Trophoblast cell (in vitro differentiated cells and primary cell): Measurements from ENCODE around the gene DAB1.

Experiments
- DNase-seq, 2 donors: peaks; one replicate each; pipeline ENCODE4 v3.0.0-alpha.2; 2016
- H2AFZ ChIP-seq: 2 replicates; pipeline ENCODE4 v1.6.1; 2013; ENCODE audit warnings: low read length, moderate library complexity, mild to moderate bottlenecking; ENCODE audit not compliant: insufficient read depth, poor library complexity
- H2AK5ac ChIP-seq: 2 replicates; pipeline ENCODE4 v1.6.1; 2013; ENCODE audit warnings: mild to moderate bottlenecking, low read length
- H2BK120ac ChIP-seq: 2 replicates; pipeline ENCODE4 v1.6.1; 2013; ENCODE audit warnings: low read length, mild to moderate bottlenecking, moderate library complexity; ENCODE audit not compliant: insufficient read depth, poor library complexity
- H2BK12ac ChIP-seq: 2 replicates; pipeline ENCODE4 v1.6.1; 2013; ENCODE audit warnings: mild to moderate bottlenecking, low read length, moderate library complexity
- H2BK5ac ChIP-seq: 2 replicates; pipeline ENCODE4 v1.6.1; 2013; ENCODE audit warnings: low read length, low read depth, moderate library complexity, mild to moderate bottlenecking; ENCODE audit not compliant: poor library complexity
- H3K14ac ChIP-seq: 2 replicates; pipeline ENCODE4 v1.6.1; 2013; ENCODE audit warnings: mild to moderate bottlenecking, low read length
- H3K18ac ChIP-seq: 2 replicates; pipeline ENCODE4 v1.6.1; 2013; ENCODE audit warnings: mild to moderate bottlenecking, low read length
- H3K23ac ChIP-seq: 2 replicates; pipeline ENCODE4 v1.6.1; 2013; ENCODE audit warnings: low read length
- H3K27ac ChIP-seq: 2 replicates; pipeline ENCODE4 v1.5.1; 2013; ENCODE audit warnings: low read depth, mild to moderate bottlenecking, inconsistent platforms, low read length, moderate library complexity
- H3K27me3 ChIP-seq: 2 replicates; pipeline ENCODE4 v1.6.1; 2013; ENCODE audit warnings: inconsistent platforms, mild to moderate bottlenecking, low read length, moderate library complexity; ENCODE audit not compliant: insufficient read depth
- H3K36me3 ChIP-seq, 2 experiments: 1 replicate in 1 of 2; 2 replicates in 1 of 2; pipeline ENCODE4 v1.6.1; 2013; ENCODE audit warnings: low read length in 2 of 2, mild to moderate bottlenecking in 2 of 2, moderate library complexity in 1 of 2; ENCODE audit not compliant: insufficient read depth in 2 of 2, control insufficient read depth in 1 of 2
- H3K4ac ChIP-seq: 2 replicates; pipeline ENCODE4 v1.6.1; 2013; ENCODE audit warnings: low read depth, mild to moderate bottlenecking, low read length, moderate library complexity
- H3K4me1 ChIP-seq, 2 experiments: 1 replicate in 1 of 2; 2 replicates in 1 of 2; pipeline ENCODE4 v1.6.1; 2013; ENCODE audit warnings: low read length in 2 of 2, mild to moderate bottlenecking in 2 of 2, moderate library complexity in 1 of 2; ENCODE audit not compliant: insufficient read depth in 2 of 2, control insufficient read depth in 1 of 2
- H3K4me2 ChIP-seq: 2 replicates; pipeline ENCODE4 v1.6.1; 2013; ENCODE audit warnings: inconsistent platforms, mild to moderate bottlenecking, low read length, moderate library complexity
- H3K4me3 ChIP-seq: 2 replicates; pipeline ENCODE4 v1.5.1; 2013; ENCODE audit warnings: mild to moderate bottlenecking, low read depth, low read length, inconsistent platforms
- H3K79me1 ChIP-seq: one replicate; pipeline ENCODE4 v1.6.1; 2013; ENCODE audit warnings: low read length
- H3K79me2 ChIP-seq: 2 replicates; pipeline ENCODE4 v1.6.1; 2013; ENCODE audit warnings: low read length, mild to moderate bottlenecking; ENCODE audit not compliant: control insufficient read depth, insufficient read depth, poor library complexity
- H3K9ac ChIP-seq: 2 replicates; pipeline ENCODE4 v1.6.1; 2013; ENCODE audit warnings: mild to moderate bottlenecking, low read length
- H3K9me3 ChIP-seq: 2 replicates; pipeline ENCODE4 v1.6.1; 2013; ENCODE audit warnings: low read depth, mild to moderate bottlenecking, control low read depth, inconsistent platforms, low read length; ENCODE audit not compliant: insufficient read depth
- H4K12ac ChIP-seq: 2 replicates; pipeline ENCODE4 v1.6.1; 2013; ENCODE audit warnings: low read depth, mild to moderate bottlenecking, low read length, moderate library complexity
- H4K8ac ChIP-seq: 2 replicates; pipeline ENCODE4 v1.6.1; 2013; ENCODE audit warnings: low read depth, mild to moderate bottlenecking, low read length, moderate library complexity
- H4K91ac ChIP-seq: one replicate; pipeline ENCODE4 v1.6.1; 2013; ENCODE audit warnings: low read depth, mild to moderate bottlenecking, low read length, moderate library complexity
- WGBS: extraction: QIAGEN DNeasy Blood & Tissue Kit; methylation state at CpG from one replicate; pipeline ENCODE4 v1.1.7; 2013; ENCODE audit warnings: missing lambda C conversion rate; ENCODE audit not compliant: insufficient read length, insufficient coverage; ENCODE audit errors: extremely low coverage; 5-methylcytosine and 5-hydroxymethylcytosine counted together

The DAB1 gene

DNA sequence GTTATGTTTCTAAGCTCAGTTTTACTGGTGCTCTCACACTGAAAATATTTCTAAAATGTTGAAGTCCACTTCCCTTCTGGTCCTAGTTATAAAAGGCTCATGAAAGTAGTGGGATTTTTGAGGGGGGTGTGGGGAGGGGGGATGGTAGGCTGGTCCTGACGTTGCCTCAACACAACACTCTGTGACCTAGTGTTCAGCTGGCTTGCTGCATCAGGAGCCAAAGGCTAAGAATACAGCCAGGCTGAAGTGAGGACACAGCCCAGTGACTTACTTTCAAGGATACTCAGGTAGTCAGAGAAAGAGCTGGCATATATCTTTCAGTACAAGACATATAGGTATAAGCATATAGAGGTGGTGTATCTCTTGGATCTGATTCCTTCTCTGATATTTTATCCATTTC, 306.1 kb downstream of the DAB1 start:
- H3K9ac ChIP-seq = no peak overlapping the region
- no peak overlapping the region for H2BK5ac ChIP-seq
- H2AK5ac ChIP-seq = no peak overlapping the region
- no peak overlapping the region for H3K4ac ChIP-seq
- H4K8ac ChIP-seq = no peak overlapping the region
- H3K14ac ChIP-seq = no peak overlapping the region
- H3K4me2 ChIP-seq = no peak overlapping the region
- H3K79me1 ChIP-seq = no peaks in the 10 kb centered on the region
- no peak overlapping the region for H3K4me3 ChIP-seq
- no peak overlapping the region for H2BK12ac ChIP-seq
- H3K9me3 ChIP-seq = no peaks in the 10 kb centered on the region
- no peaks in the 10 kb centered on the region for H3K4me1 ChIP-seq
- H3K18ac ChIP-seq = no peak overlapping the region
- H3K36me3 ChIP-seq = no peaks in the 10 kb centered on the region
- WGBS = no CpG with 5 or more reads among the region's 1 CpG
- DNase-seq = no peak
- H4K91ac ChIP-seq = no peak overlapping the region
- no peaks in the 10 kb centered on the region for H3K27me3 ChIP-seq
- no peak overlapping the region for H3K23ac ChIP-seq
- no peak overlapping the region for H2BK120ac ChIP-seq
- no peaks in the 10 kb centered on the region for H3K79me2 ChIP-seq
- H4K12ac ChIP-seq = no peak overlapping the region
- no peak overlapping the region for H3K27ac ChIP-seq
- no peak overlapping the region for H2AFZ ChIP-seq

DNA sequence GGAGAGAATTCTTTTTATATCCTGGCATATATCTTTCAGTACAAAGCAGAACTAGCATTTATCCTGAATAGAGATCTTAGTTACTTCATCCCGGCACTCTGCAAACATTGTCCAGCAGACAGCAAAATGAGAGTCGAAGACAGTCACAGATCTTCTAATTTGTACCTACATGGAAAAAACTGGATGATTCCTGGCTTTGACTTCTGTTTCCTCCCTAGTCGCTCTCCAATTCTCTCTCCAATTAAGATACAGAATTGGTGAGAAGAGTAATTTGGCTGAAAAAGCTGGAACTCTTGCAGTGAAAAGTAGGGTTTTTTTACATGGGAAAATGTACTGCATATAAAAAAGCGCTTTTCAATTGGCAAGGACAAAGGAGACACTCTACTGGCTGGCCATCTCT, 307.0 kb downstream of the DAB1 start:
- Histone ChIP-seq H3K9ac (no peak overlapping the region), H3K27me3 (no peaks in the 10 kb centered on the region), H4K12ac (no peak overlapping the region), H3K4me2 (no peak overlapping the region), H3K14ac (no peak overlapping the region), H4K8ac (no peak overlapping the region), H3K4me1 (no peaks in the 10 kb centered on the region), H3K79me1 (no peaks in the 10 kb centered on the region), H3K18ac (no peak overlapping the region), H3K23ac (no peak overlapping the region), H2BK12ac (no peak overlapping the region), H2AK5ac (no peak overlapping the region), H3K79me2 (no peaks in the 10 kb centered on the region), H4K91ac (no peak overlapping the region), H3K4ac (no peak overlapping the region), H2BK5ac (no peak overlapping the region), H2BK120ac (no peak overlapping the region), H3K9me3 (no peaks in the 10 kb centered on the region), H3K36me3 (no peaks in the 10 kb centered on the region), H3K4me3 (no peak overlapping the region), H2AFZ (no peak overlapping the region), H3K27ac (no peak overlapping the region)
- WGBS = no CpG with 5 or more reads among the region's 4 CpGs
- DNase-seq = no peak

- no peak overlapping the region for H2BK120ac ChIP-seq
- H3K27ac ChIP-seq = no peak overlapping the region
These were observed 308.7 kb downstream of the DAB1 start for GRCh38 chr1:57115030-57115614.

GRCh38 chr1:57112148-57112547, 311.7 kb downstream of the DAB1 start:
- no peak overlapping the region for H4K91ac ChIP-seq

More at GRCh38 chr1:57115030-57115614, 308.7 kb downstream of the DAB1 start:
- Histone ChIP-seq H3K4me3 (no peak overlapping the region), H3K18ac (no peak overlapping the region), H3K9me3 (no peaks in the 10 kb centered on the region), H3K4ac (no peak overlapping the region), H2BK5ac (no peak overlapping the region), H3K14ac (no peak overlapping the region), H4K12ac (no peak overlapping the region), H3K79me1 (no peaks in the 10 kb centered on the region), H2AFZ (no peak overlapping the region), H3K23ac (no peak overlapping the region), H3K9ac (no peak overlapping the region), H3K79me2 (no peaks in the 10 kb centered on the region), H2AK5ac (no peak overlapping the region), H4K91ac (no peak overlapping the region), H3K4me1 (peaks cover 0 to 2% of the 10 kb centered on the region in 2 experiments), H4K8ac (no peak overlapping the region), H2BK12ac (no peak overlapping the region), H3K27me3 (no peaks in the 10 kb centered on the region), H3K36me3 (no peaks in the 10 kb centered on the region), H3K4me2 (no peak overlapping the region)
- no peak for DNase-seq
- WGBS = no CpG with 5 or more reads among the region's 4 CpGs

More at GRCh38 chr1:57112148-57112547, 311.7 kb downstream of the DAB1 start:
- no peaks in the 10 kb centered on the region for H3K79me1 ChIP-seq
- H3K27me3 ChIP-seq = no peaks in the 10 kb centered on the region
- no peak overlapping the region for H3K23ac ChIP-seq
- no peak overlapping the region for H3K4me3 ChIP-seq
- H3K4ac ChIP-seq = no peak overlapping the region
- no peaks in the 10 kb centered on the region for H3K9me3 ChIP-seq
- no peak overlapping the region for H4K12ac ChIP-seq
- no peak overlapping the region for H3K9ac ChIP-seq
- no peak overlapping the region for H2AFZ ChIP-seq
- no peak overlapping the region for H3K27ac ChIP-seq
- no CpG with 5 or more reads among the region's 2 CpGs for WGBS
- H3K14ac ChIP-seq = no peak overlapping the region
- no peak overlapping the region for H2BK12ac ChIP-seq
- no peak overlapping the region for H2BK5ac ChIP-seq
- H3K4me1 ChIP-seq = peaks cover 0 to 2% of the 10 kb centered on the region in 2 experiments
- H2BK120ac ChIP-seq = no peak overlapping the region
- H3K4me2 ChIP-seq = no peak overlapping the region
- no peaks in the 10 kb centered on the region for H3K36me3 ChIP-seq
- DNase-seq = no peak
- no peak overlapping the region for H3K18ac ChIP-seq
- H3K79me2 ChIP-seq = no peaks in the 10 kb centered on the region
- no peak overlapping the region for H4K8ac ChIP-seq
- no peak overlapping the region for H2AK5ac ChIP-seq
